Caco-2 (cell line): ENCODE data around the gene IFI44. TPM values are rescaled to one million over a fixed set of nuclear protein-coding genes. Genes with fewer than 3 reads are reported as not detected.

ENCODE experiments used
- BruUV-seq: library from RNA; stranded (reverse); fragments of 400-500 nt; replicated peaks from 2 replicates; lab custom pipeline; 2021; lab: Mats Ljungman, UMichigan
- CTCF ChIA-PET: fragments of 300-600 bp; sonication (Branson Sonifier 250); formaldehyde crosslinking; loops from one replicate; lab custom pipeline; 2022; ENCODE audit warnings: antibody characterized with exemption; lab: Charles Lee
- POLR2A ChIA-PET: fragments of 300-600 bp; sonication (Branson Sonifier 250); formaldehyde crosslinking; loops from one replicate; lab custom pipeline; 2022; ENCODE audit warnings: antibody characterized with exemption; lab: Charles Lee
- DNase-seq, 2 experiments: peaks; one replicate each; pipeline versions ENCODE4 v3.0.0 to v3.0.0-alpha.2; 2020 to 2022
- H3K27me3 ChIP-seq: replicated peaks from 2 replicates; pipeline ENCODE4 v1.6.0; 2011; ENCODE audit warnings: low read length; ENCODE audit not compliant: control insufficient read depth, insufficient read depth
- H3K36me3 ChIP-seq: 2 replicates; pipeline ENCODE4 v1.5.1; 2011; ENCODE audit warnings: low read length; ENCODE audit not compliant: control insufficient read depth, insufficient read depth
- H3K4me1 ChIP-seq: fragments of 250-450 bp; sonication (Bioruptor Pico); 2 replicates; pipeline ENCODE4 v1.5.1; 2020; ENCODE audit warnings: mild to moderate bottlenecking
- H3K4me3 ChIP-seq: 2 replicates; pipeline ENCODE4 v1.5.1; 2011; ENCODE audit warnings: low read depth, mild to moderate bottlenecking, control low read depth, low read length
- H3K9me3 ChIP-seq: fragments of 250-450 bp; sonication (Bioruptor Pico); 2 replicates; pipeline ENCODE4 v1.5.1; 2020; ENCODE audit warnings: mild to moderate bottlenecking, moderate library complexity
- H3K27ac Mint-ChIP-seq: one replicate; pipeline ENCODE4 v1.8.0; 2022; ENCODE audit warnings: mixed read lengths; ENCODE audit not compliant: unreplicated experiment
- H3K27me3 Mint-ChIP-seq: one replicate; pipeline ENCODE4 v1.8.0; 2022; ENCODE audit warnings: mixed read lengths; ENCODE audit not compliant: insufficient read depth, unreplicated experiment
- H3K36me3 Mint-ChIP-seq: one replicate; pipeline ENCODE4 v1.8.0; 2022; ENCODE audit warnings: mild to moderate bottlenecking, mixed read lengths; ENCODE audit not compliant: insufficient read depth, unreplicated experiment
- H3K4me1 Mint-ChIP-seq: one replicate; pipeline ENCODE4 v1.8.0; 2022; ENCODE audit warnings: low read depth, mixed read lengths; ENCODE audit not compliant: unreplicated experiment
- H3K4me3 Mint-ChIP-seq: one replicate; pipeline ENCODE4 v1.8.0; 2022; ENCODE audit warnings: mild to moderate bottlenecking, moderate library complexity, mixed read lengths; ENCODE audit not compliant: unreplicated experiment
- H3K9me3 Mint-ChIP-seq: one replicate; pipeline ENCODE4 v1.8.0; 2022; ENCODE audit warnings: mixed read lengths; ENCODE audit not compliant: unreplicated experiment
- intact Hi-C: fragments of 100-400 bp; cut with micrococcal nuclease; formaldehyde crosslinking; loops from one replicate; pipeline ENCODE4 v1.10.0; 2022; ENCODE audit not compliant: unreplicated experiment
- total RNA-seq: library from RNA; stranded (reverse); gene quantifications from 2 replicates; pipeline ENCODE4 v1.2.3, GENCODE V29; 2022
- TF ChIP-seq, protein P1 (sequence below), 2 experiments: fragments of 200-600 bp in 1 of 2; IDR thresholded peaks; 1 replicate in 1 of 2; 2 replicates in 1 of 2; pipeline versions ENCODE4 v1.5.1 to v1.8.0; 2011 to 2022; ENCODE audit warnings: antibody characterized with exemption in 1 of 2, control low read depth in 1 of 2, inconsistent platforms in 1 of 2, low read depth in 1 of 2, low read length in 1 of 2, mild to moderate bottlenecking in 1 of 2, moderate library complexity in 1 of 2; ENCODE audit not compliant: insufficient read depth in 1 of 2, severe bottlenecking in 1 of 2, unreplicated experiment in 1 of 2

Gene IFI44
- total RNA-seq, 1 experiment from 2014 or later: not detected

DNA sequence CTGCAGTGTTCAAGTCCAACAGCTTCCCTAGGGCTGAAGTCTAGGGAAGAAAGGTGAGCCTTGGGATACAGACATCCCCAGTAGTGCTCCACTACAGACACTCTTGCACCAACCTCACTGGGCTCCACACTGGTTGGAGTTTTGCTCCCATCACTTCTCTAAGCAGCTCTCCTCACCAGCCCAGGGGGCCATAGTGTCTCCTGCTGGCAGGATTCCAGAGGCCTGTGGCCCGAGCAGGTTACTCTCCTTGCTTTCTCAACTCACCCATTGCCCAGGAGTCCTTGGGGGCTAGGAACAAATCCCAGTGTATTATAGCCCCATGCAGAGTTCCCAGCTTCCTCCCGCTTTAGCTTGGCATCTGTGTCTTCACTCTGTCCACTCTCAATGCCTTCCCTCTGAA is 52.8 kb downstream of the IFI44 start:
- no peak for DNase-seq
- no peak overlapping the region for H3K4me3 ChIP-seq
- no peaks in the 10 kb centered on the region for H3K4me1 Mint-ChIP-seq
- H3K9me3 ChIP-seq: no peaks in the 10 kb centered on the region
- ChIA-PET CTCF (no interaction called here), POLR2A (no interaction called here)
- no peaks in the 10 kb centered on the region for H3K27me3 ChIP-seq
- intact Hi-C loops: no loop called here
- H3K36me3 Mint-ChIP-seq: no peaks in the 10 kb centered on the region
- peaks cover 5% of the 10 kb centered on the region for H3K27me3 Mint-ChIP-seq
- no peak overlapping the region for H3K27ac Mint-ChIP-seq
- BruUV-seq: no TSS peak
- no peak overlapping the region for H3K4me3 Mint-ChIP-seq
- no peaks in the 10 kb centered on the region for H3K36me3 ChIP-seq
- H3K4me1 ChIP-seq: no peaks in the 10 kb centered on the region
- TF ChIP-seq, protein P1, sequence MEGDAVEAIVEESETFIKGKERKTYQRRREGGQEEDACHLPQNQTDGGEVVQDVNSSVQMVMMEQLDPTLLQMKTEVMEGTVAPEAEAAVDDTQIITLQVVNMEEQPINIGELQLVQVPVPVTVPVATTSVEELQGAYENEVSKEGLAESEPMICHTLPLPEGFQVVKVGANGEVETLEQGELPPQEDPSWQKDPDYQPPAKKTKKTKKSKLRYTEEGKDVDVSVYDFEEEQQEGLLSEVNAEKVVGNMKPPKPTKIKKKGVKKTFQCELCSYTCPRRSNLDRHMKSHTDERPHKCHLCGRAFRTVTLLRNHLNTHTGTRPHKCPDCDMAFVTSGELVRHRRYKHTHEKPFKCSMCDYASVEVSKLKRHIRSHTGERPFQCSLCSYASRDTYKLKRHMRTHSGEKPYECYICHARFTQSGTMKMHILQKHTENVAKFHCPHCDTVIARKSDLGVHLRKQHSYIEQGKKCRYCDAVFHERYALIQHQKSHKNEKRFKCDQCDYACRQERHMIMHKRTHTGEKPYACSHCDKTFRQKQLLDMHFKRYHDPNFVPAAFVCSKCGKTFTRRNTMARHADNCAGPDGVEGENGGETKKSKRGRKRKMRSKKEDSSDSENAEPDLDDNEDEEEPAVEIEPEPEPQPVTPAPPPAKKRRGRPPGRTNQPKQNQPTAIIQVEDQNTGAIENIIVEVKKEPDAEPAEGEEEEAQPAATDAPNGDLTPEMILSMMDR (IDR thresholded peaks at IDR 0.05; ENCODE audit: insufficient read depth in 1 of 2, low read depth in 1 of 2, low read length in 1 of 2, severe bottlenecking in 1 of 2, unreplicated experiment in 1 of 2): no peak
- no peaks in the 10 kb centered on the region for H3K9me3 Mint-ChIP-seq

DNA sequence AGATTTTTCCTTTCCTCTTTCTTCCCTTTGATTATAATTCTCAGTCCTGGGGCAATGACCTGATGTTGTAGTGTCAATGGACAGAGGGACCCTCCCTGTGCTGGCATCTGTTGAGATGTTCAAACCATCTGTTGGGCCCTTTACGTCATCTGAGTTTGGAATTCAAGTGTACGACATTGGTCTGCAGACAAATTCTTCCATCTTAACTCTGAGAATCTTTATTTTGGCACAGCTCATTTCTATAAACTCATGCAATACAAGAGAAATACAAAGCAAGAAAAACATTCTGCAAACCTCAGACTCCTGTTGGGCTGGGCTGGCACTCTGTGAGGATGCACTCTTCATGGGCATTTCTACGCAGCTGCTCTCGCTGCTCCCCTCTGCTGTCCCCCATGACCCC is 54.2 kb downstream of the IFI44 start:
- TF ChIP-seq, protein P1 (IDR thresholded peaks at IDR 0.05; ENCODE audit: insufficient read depth in 1 of 2, low read depth in 1 of 2, low read length in 1 of 2, severe bottlenecking in 1 of 2, unreplicated experiment in 1 of 2): no peak
- H3K4me1 Mint-ChIP-seq: no peaks in the 10 kb centered on the region
- peaks cover 5% of the 10 kb centered on the region for H3K27me3 Mint-ChIP-seq
- intact Hi-C loops: no loop called here
- no peak for DNase-seq
- H3K9me3 Mint-ChIP-seq: no peaks in the 10 kb centered on the region
- CTCF ChIA-PET: no interaction called here
- BruUV-seq: no TSS peak
- Histone ChIP-seq H3K36me3 (no peaks in the 10 kb centered on the region), H3K9me3 (no peaks in the 10 kb centered on the region), H3K27me3 (no peaks in the 10 kb centered on the region), H3K4me1 (no peaks in the 10 kb centered on the region), H3K4me3 (no peak overlapping the region)
- no peak overlapping the region for H3K4me3 Mint-ChIP-seq
- H3K36me3 Mint-ChIP-seq: no peaks in the 10 kb centered on the region
- POLR2A ChIA-PET: no interaction called here
- H3K27ac Mint-ChIP-seq: no peak overlapping the region

DNA sequence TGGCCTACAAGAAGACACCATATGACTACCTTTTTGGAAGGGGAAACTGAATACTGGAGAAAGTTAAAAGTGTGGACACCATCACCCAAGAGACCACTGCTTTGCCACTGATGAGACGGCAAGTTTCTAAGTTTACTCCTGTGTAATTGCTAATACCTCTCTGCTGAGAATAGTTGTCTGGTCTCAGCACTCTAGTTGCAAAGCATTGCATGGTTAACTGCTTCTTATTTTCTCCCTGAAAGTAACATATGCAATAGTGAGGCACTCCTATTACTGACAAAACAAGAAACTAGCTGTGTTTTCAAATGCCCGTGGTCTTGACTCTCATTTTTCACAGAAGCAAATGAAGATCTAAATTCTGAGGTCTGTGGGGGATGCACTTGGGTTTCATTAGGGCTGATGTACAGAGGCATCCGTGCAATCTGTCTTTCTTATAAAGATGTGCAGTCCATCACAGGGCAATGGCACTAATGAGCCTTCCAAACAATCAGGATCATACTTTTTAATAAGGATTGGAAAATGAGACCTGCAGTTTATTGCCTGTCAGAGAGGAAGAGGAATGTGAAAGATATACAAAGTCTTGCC is 62.9 kb downstream of the IFI44 start:
- H3K9me3 Mint-ChIP-seq: no peaks in the 10 kb centered on the region
- no peak overlapping the region for H3K4me3 Mint-ChIP-seq
- intact Hi-C loops: no loop called here
- ChIA-PET POLR2A (no interaction called here), CTCF (no interaction called here)
- no peaks in the 10 kb centered on the region for H3K27me3 ChIP-seq
- H3K27ac Mint-ChIP-seq: no peak overlapping the region
- BruUV-seq: no TSS peak
- no peaks in the 10 kb centered on the region for H3K4me1 Mint-ChIP-seq
- no peak overlapping the region for H3K4me3 ChIP-seq
- no peaks in the 10 kb centered on the region for H3K36me3 Mint-ChIP-seq
- TF ChIP-seq, protein P1 (IDR thresholded peaks at IDR 0.05; ENCODE audit: insufficient read depth in 1 of 2, low read depth in 1 of 2, low read length in 1 of 2, severe bottlenecking in 1 of 2, unreplicated experiment in 1 of 2): no peak
- no peaks in the 10 kb centered on the region for H3K36me3 ChIP-seq
- no peaks in the 10 kb centered on the region for H3K27me3 Mint-ChIP-seq
- no peaks in the 10 kb centered on the region for H3K4me1 ChIP-seq
- H3K9me3 ChIP-seq: no peaks in the 10 kb centered on the region
- no peak for DNase-seq
